Activated CD4-positive, CD25-positive, alpha-beta regulatory T cell (primary cell): ENCODE results near the gene UQCC3.
"Not testable (repeated sequence)": the region's sequence is repeated elsewhere in the genome, so short reads cannot be mapped to it uniquely, and the experiment has no call there.

ENCODE experiments used
- DNase-seq, 4 experiments: peaks; one replicate each; lab custom pipeline; 2025; lab: John Stamatoyannopoulos, UW

UQCC3 gene, protein sequence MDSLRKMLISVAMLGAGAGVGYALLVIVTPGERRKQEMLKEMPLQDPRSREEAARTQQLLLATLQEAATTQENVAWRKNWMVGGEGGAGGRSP

DNA sequence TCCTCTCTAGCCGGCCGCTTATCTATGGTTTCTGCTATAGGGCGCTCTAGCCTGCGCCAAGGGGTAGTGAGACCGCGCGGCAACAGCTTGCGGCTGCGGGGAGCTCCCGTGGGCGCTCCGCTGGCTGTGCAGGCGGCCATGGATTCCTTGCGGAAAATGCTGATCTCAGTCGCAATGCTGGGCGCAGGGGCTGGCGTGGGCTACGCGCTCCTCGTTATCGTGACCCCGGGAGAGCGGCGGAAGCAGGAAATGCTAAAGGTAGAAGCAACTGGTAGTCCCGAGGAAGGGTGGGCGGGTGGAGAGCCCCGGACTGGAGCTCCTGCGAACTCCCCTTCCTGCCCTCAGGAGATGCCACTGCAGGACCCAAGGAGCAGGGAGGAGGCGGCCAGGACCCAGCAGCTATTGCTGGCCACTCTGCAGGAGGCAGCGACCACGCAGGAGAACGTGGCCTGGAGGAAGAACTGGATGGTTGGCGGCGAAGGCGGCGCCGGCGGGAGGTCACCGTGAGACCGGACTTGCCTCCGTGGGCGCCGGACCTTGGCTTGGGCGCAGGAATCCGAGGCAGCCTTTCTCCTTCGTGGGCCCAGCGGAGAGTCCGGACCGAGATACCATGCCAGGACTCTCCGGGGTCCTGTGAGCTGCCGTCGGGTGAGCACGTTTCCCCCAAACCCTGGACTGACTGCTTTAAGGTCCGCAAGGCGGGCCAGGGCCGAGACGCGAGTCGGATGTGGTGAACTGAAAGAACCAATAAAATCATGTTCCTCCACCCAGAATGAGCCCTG, at the start of gene UQCC3, which contains the start of gene LBHD1:
Gene UQCC3, plus strand, starts transcription at position 66 of the 782 bp plus-strand sequence. Its CDS starts 73 bp downstream, at position 139.
Gene LBHD1, minus strand, starts transcription at position 660 of the 782 bp plus-strand sequence. CDS start 2,236 bp downstream, outside the sequence.
- peak; percentile 38 to 60 (median 43) for DNase-seq

DNA sequence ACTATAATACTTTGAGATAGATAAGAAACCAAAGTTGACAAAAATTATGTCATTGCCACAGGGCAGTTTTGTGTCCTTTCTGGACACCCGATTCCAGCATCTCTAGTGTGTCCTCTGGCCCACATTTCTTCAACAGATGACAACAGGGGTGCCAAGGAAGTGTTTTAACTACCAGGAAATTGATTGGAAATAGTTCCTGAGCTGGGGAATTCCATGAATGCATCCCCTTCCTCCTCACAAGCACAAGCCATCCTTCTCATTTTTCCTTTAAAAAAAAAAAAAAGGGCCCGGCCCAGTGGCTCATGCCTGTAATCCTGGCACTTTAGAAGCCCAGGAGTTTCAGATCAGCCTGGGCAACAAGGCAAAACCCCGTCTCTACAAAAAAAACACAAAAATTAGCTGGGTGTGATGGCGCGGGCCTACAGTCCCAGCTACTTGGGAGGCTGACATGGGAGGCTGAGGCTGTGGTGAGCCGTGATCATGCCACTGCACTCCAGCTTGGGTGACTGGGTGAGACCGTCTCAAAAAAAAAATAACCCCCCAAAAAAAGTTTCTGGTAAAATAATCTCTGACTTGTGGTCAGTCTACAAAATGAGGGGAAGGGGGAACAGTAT, 48.9 kb upstream of the UQCC3 start:
- DNase-seq = no peak

DNA sequence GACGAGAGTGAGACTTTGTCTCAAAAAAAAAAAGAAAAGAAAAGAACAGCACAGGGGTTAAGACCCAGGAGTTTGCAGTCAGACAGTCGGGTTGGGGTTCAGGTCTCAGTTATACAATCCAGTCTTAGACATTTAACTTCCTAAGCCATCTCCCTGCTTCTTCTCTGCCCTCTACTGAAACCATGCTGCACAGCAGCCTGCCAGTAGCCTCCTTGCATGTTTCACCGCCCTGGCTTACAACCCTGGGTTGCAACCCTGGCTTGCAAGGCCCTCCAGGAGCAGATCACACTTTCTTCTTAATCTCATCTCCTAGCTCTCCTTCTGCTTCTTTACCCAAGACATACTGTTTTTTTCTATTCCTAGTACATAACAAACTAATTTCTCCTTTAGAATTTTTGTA, 43.8 kb upstream of the UQCC3 start:
- DNase-seq = no peak

DNA sequence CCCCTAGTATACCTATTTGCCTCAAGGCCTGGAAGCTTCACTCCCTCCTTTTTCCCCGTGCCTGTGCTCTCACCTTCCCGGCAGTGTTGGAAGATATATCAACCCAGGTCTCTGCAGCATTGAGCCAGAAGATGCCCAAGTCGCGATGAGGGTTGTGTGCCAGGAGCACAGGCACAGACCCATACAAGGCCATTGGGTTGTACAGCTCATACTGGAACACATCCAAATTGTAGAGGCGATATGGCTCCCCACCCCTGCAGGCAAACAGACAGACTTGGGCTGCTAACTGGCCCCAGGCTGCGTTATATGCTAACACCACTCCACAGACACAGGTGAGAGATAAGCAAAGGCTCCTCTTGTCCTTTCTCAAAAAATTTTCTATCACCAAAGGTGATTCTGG, 39.0 kb upstream of the UQCC3 start:
- no peak for DNase-seq

DNA sequence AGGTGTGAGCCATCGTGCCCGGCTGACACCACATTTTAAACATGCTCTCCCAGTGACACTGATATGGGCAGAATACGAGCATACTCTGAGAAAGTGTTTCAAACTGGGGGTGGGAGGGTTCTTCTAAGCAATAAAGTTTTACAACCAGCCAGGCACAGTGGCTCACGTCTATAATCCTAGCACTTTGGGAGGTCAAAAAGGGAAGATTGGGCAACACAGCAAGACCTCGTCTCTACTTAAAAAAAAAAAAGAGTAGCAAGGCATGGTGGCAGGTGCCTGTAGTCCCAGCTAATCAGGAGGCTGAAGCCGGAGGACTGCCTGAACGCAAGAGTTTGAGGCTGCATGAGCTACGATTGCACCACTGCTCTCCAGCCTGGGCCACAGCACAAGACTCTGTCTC, 27.3 kb upstream of the UQCC3 start:
- no peak for DNase-seq

DNA sequence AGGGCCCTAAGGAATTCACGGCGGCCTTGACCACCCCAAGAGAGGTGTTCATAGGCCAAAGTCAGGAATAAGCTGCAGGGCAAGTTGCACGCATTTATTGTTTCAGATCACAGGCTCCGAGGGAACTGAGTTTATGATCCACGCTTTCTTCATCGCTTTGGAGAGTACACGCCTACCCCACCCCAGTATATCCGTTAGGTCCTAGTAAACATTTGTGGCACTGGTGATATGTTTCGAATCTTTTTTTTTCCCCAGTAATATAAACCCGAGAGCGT, 25.9 kb upstream of the UQCC3 start:
- no peak for DNase-seq

DNA sequence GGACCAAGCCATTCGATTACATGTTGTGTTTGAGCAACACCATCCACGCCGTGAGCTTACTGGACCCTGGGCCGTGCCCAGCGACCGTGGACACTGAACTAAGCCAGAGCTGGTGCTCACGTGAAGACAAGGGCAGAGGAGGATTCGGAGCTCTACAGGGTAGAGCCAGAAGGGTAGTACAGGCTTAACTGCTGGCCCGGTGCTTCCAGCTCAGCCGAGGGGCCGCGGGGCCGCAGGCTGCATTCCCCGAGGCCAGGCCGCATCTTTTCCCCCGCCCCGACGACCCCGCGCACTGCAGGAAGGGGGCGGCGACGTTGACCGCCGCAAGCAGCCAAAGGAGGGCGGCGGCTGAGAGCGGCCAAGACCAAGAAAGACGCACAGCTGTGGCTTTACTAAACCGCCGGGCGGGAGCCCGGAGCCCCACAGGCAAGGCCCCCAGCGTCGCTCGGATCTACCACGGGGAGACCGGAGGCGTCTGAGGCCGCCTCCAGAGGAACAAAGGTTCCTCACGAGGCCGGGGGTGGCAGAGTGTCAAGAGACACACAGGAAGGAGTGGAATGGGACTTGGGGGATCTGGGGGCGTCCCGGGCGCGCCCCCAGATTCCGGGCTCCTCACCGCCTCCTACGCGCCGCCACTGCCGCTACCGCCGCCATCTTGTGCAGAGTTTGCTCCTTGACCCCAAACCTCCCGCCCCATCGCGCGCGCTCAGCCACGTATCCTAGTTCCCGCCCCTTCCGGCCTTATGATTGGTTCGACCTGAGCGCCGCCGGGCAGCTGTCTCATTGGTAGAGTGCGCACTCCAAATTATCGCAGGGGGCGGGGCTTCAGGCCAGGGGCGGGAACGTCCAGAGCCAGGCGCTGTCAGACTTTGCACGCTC, 25.3 kb upstream of the UQCC3 start, which contains the start of gene GANAB:
Gene GANAB, minus strand, starts transcription at position 668 of the 879 bp plus-strand sequence. Its CDS starts 14 bp downstream, at position 654.
- DNase-seq = peak; percentile 96 to 99 (median 98)

DNA sequence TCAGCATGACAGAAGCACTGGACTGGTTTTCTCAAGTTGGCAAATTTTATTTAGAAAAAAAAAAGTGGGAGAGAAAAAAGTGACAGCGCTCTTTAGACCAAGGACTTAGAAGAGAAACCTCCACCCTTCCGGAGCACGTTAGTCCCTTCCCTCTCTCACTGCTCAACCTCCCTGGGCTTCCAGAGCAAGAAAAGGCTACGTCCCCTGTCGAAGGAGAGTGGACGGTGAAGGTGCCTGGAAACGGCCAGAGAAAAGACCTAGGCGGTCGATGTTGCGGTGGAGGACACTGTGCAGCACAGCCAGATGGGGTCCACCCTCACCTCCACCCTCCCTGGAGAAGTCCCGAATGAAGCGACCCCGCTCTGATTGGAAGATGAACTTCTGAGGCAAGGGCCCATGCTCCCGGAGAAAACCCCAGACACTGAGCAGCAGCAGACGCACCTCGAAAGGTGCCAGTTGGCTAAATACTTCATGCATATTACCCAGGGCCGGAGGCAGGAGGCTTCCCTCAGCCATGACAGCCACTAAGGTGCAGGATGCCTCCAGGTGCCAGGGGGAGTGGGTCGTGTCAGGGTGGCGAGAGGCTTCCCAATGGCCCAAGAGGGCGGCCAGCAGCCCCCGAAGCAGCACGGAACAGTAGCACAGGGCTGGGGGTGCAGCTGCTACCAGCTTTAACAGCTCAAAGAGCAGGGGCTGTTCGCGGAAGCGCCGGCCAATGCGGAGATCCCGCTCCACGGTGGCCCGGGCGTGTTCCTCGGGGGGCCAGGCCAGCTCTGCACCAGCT, 24.5 kb upstream of the UQCC3 start:
- DNase-seq = no peak

DNA sequence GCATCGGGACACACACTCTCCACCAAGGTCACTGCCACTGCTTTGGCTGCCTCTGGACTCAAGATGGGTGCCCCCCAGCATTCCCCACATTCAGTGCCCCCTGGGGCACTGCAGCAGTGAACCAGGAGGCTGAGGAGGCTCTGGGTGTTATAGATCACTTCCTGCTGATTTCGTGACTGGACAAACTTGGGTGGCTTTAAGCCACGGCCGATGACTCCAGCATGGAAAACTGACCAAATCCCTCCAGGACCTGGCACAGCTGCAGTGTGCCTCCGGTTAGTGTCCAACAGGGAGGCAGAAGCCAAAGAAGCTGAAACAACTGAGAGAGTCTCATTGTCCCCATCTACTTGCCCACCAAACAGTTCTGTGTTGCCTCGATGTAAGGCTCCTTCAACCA, 23.9 kb upstream of the UQCC3 start:
- no peak for DNase-seq

DNA sequence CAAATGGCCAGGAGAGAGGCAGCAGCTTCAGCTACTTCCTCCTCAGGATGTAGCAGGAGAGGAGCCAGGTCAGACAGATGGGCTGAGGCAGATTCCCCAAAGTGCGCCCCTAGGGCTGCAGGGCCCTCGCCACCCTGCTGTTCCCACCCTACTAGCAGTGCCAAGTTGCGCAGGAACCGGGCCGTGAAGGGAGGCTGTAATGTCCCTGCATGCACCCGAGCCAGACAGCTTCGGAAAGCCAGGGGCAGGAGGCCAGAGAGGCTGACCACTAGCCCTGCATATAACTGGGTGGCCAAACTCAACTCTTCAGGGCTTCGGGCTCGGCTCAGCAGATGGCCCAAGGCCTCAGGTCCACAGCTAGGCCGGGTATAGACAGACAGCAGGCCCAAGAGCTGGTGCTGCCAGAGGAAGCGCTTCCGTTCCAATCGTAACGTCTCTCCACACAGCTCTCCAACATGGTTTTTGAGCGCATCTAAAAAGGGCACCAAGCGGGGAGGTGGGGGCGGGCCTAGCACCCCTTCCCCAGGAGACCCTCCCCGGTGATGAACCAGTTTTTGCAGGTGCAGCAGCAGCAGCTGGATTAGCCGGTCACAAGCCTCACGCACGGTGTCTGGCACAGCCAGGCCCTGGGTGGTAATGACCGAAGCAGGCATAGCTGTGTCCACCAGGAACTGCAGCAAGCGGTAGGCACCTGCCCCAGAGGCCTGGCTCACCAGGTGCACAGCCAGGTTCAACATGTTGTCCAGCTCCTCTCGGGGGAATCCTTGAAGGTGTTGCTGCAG, 23.1 kb upstream of the UQCC3 start:
- no peak for DNase-seq

DNA sequence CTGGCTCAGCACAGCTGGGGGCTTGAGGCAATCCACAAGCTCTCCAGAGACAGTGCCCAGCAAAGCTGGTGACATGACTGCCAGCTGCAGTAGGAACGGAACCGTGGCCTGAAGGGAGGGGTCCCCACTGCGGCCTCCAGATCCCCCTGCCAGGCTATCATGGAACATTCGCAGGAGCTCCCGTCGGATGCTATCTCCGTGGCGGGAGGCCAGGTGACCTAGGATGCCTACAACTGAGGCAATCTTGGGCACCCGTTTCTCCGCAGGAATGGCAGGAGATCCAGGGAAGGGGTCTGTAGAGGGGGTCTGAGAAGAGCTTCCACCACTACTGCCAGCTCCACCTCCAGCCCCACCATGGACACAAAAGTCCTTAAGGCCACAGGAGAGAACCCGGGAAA, 22.5 kb upstream of the UQCC3 start:
- no peak for DNase-seq

DNA sequence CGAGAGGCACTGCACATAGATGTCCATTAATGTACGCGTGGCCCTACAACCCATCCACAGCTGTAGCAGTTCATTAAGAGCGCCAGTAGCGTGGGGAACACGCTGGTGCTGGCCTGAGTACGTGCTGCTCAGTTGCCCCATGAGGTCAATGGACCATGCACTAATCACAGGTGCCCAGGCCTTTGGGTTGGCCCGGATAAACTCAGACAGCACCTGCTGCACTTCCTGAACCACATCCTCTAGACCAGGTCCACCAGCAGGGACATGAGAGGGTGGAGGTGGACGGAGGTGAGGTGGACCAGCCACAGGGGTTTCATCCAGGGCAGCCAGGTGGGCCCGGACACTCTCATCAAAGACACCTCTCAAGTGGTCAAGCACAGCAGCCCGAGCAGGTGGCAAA, 22.0 kb upstream of the UQCC3 start:
- no peak for DNase-seq

DNA sequence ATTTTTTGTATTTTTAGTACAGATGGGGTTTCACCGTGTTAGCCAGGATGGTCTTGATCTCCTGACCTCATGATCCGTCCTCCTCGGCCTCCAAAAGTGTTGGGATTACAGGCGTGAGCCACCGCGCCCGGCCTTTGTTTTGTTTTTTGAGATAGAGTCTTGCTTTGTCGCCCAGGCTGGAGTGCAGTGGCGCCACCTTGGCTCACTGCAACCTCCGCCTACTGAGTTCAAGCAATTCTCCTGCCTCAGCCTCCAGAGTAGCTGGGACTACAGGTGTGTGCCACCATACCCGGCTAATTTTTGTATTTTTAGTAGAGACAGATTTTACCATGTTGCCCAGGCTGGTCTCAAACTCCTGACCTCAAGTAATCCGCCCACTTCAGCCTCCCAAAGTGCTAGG, 21.2 kb upstream of the UQCC3 start:
- DNase-seq = not testable (repeated sequence)

DNA sequence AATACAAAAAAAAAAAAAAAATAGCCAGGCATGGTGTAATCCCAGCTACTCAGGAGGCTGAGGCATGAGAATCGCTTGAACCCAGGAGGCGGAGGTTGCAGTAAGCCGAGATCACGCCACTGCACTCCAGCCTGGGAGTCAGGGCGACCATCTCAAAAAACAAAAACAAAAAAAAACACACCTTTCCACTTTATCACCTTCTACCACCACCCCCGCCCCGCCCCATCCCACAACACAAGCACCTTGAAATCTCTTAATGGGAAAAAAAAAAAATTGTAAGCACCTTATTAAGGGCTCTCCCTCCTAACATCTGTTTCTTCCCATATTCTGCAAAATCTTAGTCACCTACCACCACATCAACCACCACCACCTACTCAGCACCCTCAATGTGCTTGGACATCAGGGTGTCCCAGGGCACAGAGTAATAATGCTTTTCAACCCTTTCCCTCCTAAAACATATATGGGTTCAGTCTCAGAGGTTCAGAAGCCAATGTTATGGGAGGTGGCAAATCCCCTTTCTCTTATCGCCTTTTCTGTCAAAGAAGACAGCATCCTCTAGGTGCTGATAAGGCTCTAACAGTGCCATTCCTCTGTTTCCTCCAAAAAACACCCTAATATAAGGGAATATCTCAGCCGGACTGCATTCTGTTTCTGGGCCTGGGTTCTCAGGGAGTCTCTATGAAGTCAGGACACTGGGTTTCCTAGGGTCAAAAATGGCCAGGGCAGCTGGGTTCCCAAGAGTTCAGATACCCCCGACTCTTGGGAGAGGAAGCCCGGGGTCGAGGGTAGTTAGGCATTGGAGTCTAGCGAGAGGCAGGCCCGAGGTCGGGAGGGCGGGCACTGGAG, 19.1 kb upstream of the UQCC3 start:
- DNase-seq = no peak

DNA sequence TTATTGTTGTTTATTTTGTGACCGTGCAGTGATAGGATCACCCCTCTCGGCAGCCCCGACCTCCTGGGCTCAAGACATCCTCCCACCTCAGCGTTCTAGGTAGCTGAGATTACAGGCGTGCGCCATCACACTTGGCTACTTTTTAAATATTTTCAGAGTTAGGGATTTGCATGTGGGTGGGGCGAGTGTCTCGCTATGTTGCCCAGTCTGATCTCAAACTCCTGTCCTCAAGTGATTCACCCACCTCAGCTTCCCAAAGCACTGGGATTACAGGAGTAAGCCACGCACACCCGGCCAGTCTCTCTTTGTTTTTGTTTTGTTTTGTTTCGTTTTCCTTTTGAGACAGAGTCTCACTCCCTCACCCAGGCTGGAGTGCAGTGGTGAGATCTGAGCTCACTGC, 17.2 kb upstream of the UQCC3 start:
- DNase-seq = no peak

DNA sequence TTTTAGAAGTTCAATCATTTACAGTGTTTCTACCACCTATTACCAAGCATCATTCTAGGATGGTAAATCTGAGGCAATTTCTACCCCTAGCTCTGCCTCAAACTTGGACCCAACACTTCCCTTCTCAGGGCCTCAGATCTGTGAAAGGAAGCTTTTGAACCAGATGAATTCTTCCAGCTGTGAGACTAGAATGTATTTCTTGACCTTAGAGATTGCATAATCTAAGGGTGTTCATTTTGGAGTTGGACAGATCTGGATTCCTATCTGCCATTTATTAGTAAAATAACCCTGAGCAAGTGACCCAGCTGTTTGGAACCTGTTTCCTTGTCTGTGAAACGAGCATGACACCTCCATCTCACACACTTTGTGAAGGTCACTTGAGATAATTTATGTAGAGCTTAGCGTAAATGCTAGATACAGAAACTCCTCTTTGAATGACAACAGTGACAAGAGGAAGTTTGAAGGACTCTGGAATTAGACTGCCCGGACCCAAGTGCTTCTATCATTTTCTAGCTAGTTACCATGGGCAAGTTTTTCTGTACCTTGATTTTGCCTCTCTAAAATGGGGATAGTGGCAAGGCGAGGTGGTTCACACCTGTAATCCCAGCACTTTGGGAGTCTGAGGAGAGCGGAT, 14.6 kb upstream of the UQCC3 start:
- DNase-seq = no peak

DNA sequence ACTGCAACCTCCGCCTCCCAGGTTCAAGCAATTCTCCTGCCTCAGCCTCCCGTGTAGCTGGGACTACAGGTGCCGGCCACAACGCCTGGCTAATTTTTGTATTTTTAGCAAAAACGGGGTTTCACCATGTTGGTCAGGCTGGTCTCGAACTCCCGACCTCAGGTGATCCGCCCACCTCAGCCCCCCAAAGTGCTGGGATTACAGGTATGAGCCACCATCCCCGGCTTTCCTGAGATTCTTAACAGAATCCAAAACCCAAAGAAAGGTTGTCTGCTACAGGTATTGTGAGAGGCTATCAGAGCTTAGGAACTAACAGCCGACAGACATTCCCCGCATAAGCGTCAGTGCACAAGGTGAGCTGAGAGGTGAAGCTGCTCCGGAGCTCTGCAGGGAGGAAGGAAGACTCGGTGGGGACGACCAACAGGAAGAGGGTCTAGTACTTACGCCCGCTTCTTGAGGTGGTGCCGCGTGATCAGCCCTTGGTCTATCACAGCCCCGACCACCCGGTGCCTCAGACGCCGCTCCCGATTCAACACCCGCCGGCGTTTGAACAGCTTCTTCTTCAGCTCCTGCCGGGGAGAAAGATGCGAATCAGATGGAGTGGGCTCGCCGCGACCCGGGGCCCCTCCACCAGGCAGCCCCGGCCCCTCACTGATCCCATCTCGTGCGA, 6.9 kb upstream of the UQCC3 start:
- DNase-seq = peak in 3 of 4 experiments; percentile 26 to 56 (median 42)

DNA sequence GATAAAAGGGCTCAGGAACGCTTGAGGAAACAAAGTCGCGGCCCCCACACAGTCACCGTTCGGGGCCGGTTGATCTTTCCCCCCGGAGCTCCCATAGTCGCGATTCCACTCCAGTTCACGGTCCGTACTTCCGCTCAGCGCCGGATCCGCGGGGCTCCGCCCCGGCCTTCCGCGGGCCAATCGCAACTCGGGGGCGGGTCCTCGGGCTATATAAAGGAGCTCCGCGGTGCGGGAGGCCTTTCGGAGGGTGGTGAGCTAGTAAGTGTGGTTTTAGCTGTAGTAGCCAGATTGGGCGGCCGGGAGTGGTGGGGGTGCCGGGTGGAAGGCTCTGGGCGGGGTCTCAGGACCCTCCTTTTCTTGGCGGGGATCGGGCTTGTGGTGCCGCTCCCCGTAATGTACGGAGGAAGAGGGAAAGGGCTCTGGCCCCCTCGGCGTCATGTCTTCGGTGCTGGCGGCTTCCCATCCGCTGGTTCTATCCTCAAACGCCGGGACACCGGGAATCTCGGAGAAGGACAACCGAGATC, 6.3 kb upstream of the UQCC3 start, which contains the start of the genes C11orf98 and CSKMT:
Gene C11orf98, minus strand, starts transcription at position 136 of the 524 bp plus-strand sequence. Its CDS starts 41 bp downstream, at position 95.
Gene CSKMT, plus strand, starts transcription at position 238 of the 524 bp plus-strand sequence. CDS start 568 bp downstream, outside the sequence.
- DNase-seq = peak; percentile 90 to 94 (median 94)
